GM12878 (cell line): ENCODE measurements around the gene CKAP2.

Source experiments
- CBFB ChIP-seq: IDR thresholded peaks from 2 replicates; pipeline ENCODE4 v1.6.1; 2016; ENCODE audit warnings: antibody characterized with exemption, low read depth
- EGR1 ChIP-seq, 2 experiments: IDR thresholded peaks; 1 replicate in 1 of 2; 2 replicates in 1 of 2; pipeline ENCODE4 v1.6.1; 2011 to 2012; ENCODE audit warnings: low read depth in 2 of 2, low read length in 2 of 2, borderline replicate concordance in 1 of 2, mild to moderate bottlenecking in 1 of 2, moderate library complexity in 1 of 2
- MXI1 ChIP-seq: fragments of 150-350 bp; IDR thresholded peaks from 2 replicates; pipeline ENCODE4 v1.6.1; 2011; ENCODE audit warnings: low read depth, mild to moderate bottlenecking, inconsistent platforms, low read length, improper control_type of control experiment
- MYC ChIP-seq: IDR thresholded peaks from 2 replicates; pipeline ENCODE4 v1.6.1; 2011; ENCODE audit warnings: mild to moderate bottlenecking, low read length, moderate library complexity, inconsistent platforms; ENCODE audit not compliant: insufficient read depth, insufficient replicate concordance, insufficient read length, severe bottlenecking
- PAX5 ChIP-seq: IDR thresholded peaks from 2 replicates; pipeline ENCODE4 v1.6.1; 2011; ENCODE audit warnings: low read depth, low read length, borderline replicate concordance
- POLR2AphosphoS5 ChIP-seq: IDR thresholded peaks from 2 replicates; pipeline ENCODE4 v1.6.1; 2011; ENCODE audit warnings: mild to moderate bottlenecking, low read length, inconsistent platforms
- RAD51 ChIP-seq: fragments of 450-650 bp; IDR thresholded peaks from 2 replicates; pipeline ENCODE4 v1.6.1; 2016; ENCODE audit warnings: moderate library complexity, mild to moderate bottlenecking, inconsistent platforms
- SUZ12 ChIP-seq: fragments of 200-600 bp; sonication (generic); IDR thresholded peaks from one replicate; pipeline ENCODE4 v1.6.1; 2018; ENCODE audit warnings: antibody characterized with exemption, mild to moderate bottlenecking; ENCODE audit not compliant: unreplicated experiment
- TF ChIP-seq, protein P1 (sequence below), 3 experiments: IDR thresholded peaks in 2 of 3; conservative IDR thresholded peaks in 1 of 3; 2 replicates each; pipeline ENCODE4 v1.5.1; 2011; ENCODE audit warnings: low read depth in 3 of 3, low read length in 3 of 3, mild to moderate bottlenecking in 3 of 3, control low read depth in 2 of 3, moderate library complexity in 2 of 3, inconsistent platforms in 1 of 3, mixed read lengths in 1 of 3; ENCODE audit not compliant: control insufficient read depth in 2 of 3, insufficient read depth in 1 of 3; ENCODE audit errors: extremely low read depth in 1 of 3

DNA sequence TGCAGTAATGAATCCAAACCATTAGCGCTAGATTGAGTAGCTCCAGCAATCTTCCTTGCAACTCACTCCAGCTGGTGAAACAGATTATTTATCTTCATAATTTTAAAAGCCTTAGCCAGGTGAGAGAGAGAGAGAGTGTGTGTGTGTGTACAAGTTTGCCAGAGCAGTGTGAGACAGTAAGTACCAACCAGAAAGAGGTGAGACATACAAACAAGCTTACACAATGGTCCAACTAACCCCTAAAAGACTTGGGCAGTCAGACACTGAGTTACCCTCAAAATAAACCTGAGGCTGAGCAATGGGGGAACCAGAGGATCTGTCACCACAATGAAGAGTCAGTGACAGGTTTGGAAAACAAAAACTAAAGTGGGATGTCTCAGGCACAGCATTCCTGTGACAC lies 41.2 kb upstream of the CKAP2 start:
- TF ChIP-seq, protein P1, sequence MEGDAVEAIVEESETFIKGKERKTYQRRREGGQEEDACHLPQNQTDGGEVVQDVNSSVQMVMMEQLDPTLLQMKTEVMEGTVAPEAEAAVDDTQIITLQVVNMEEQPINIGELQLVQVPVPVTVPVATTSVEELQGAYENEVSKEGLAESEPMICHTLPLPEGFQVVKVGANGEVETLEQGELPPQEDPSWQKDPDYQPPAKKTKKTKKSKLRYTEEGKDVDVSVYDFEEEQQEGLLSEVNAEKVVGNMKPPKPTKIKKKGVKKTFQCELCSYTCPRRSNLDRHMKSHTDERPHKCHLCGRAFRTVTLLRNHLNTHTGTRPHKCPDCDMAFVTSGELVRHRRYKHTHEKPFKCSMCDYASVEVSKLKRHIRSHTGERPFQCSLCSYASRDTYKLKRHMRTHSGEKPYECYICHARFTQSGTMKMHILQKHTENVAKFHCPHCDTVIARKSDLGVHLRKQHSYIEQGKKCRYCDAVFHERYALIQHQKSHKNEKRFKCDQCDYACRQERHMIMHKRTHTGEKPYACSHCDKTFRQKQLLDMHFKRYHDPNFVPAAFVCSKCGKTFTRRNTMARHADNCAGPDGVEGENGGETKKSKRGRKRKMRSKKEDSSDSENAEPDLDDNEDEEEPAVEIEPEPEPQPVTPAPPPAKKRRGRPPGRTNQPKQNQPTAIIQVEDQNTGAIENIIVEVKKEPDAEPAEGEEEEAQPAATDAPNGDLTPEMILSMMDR (IDR thresholded peaks at IDR 0.05 in 2 of 3, conservative IDR thresholded peaks at IDR 0.05 in 1 of 3; ENCODE audit: control insufficient read depth in 2 of 3, extremely low read depth in 1 of 3, insufficient read depth in 1 of 3, low read depth in 3 of 3, low read length in 3 of 3) = no peak
- TF ChIP-seq EGR1 (IDR thresholded peaks at IDR 0.05; ENCODE audit: borderline replicate concordance in 1 of 2, low read depth in 2 of 2, low read length in 2 of 2) = no peak
- TF ChIP-seq POLR2AphosphoS5 = no peak
- TF ChIP-seq MXI1 = no peak
- no peak for TF ChIP-seq MYC
- TF ChIP-seq RAD51 = no peak
- TF ChIP-seq SUZ12 = no peak
- TF ChIP-seq CBFB = no peak
- no peak for TF ChIP-seq PAX5
